Upper lobe of left lung (tissue), 4 donors: ENCODE measurements around the gene NADK2.

Source experiments
- POLR2AphosphoS5 ChIP-seq, 2 donors: sonication (generic); formaldehyde crosslinking; IDR thresholded peaks; one replicate each; pipeline ENCODE4 v1.5.1; 2017; ENCODE audit warnings: antibody characterized with exemption in 2 of 2
- TF ChIP-seq, protein P1 (sequence below), 6 experiments: fragments of 450-650 bp in 4 of 6; fragments of 200-600 bp in 2 of 6; sonication (generic) in 2 of 6; IDR thresholded peaks; one replicate each; pipeline ENCODE4 v1.5.1; 2016 to 2019; ENCODE audit warnings: antibody characterized with exemption in 6 of 6

DNA sequence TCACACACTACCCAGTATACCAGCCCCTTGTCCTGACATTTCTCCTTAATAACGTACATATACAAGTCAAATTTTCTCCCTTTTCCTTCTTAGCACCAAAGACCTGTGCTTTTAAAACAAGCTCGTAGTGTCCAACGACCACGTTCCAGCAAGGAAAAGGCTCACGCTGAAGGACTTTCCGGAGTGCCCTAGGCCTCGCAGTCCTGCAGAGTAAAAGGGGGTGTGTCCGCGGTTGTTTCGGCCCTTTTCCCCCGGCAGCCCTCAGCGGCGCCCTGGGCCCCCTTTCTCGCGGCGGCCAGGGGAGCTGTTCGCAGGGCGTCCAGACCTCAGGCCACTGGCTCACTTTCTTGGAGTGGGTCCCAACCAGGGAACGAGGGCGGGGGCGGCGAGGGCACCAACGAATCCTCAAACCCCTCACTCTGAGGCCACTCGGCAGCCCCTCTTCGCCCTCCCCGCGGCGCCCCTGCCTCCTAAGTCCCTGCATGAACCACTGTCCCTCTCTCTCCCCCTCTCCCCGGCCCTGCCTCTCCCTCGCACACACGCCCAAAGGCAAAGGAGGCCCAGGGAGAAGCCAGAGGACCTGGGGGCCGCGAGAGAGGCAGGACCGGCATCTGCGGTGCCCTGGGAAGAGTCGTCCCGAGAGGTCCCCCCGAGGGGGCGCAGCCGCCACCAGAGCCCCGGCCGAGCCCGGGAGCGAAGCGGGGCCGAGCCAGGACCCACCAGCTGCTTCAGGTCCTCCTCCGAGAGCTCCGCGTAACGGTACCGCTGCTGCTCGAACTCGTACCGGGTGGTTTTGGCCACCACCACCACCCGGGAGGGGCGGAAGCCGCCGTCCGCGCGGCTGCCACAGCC lies 720 bp downstream of the NADK2 start:
- TF ChIP-seq POLR2AphosphoS5 (IDR thresholded peaks at IDR 0.05) = peak in 1 of 2 donors; percentile 31
- TF ChIP-seq, protein P1, sequence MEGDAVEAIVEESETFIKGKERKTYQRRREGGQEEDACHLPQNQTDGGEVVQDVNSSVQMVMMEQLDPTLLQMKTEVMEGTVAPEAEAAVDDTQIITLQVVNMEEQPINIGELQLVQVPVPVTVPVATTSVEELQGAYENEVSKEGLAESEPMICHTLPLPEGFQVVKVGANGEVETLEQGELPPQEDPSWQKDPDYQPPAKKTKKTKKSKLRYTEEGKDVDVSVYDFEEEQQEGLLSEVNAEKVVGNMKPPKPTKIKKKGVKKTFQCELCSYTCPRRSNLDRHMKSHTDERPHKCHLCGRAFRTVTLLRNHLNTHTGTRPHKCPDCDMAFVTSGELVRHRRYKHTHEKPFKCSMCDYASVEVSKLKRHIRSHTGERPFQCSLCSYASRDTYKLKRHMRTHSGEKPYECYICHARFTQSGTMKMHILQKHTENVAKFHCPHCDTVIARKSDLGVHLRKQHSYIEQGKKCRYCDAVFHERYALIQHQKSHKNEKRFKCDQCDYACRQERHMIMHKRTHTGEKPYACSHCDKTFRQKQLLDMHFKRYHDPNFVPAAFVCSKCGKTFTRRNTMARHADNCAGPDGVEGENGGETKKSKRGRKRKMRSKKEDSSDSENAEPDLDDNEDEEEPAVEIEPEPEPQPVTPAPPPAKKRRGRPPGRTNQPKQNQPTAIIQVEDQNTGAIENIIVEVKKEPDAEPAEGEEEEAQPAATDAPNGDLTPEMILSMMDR (IDR thresholded peaks at IDR 0.05) = no peak
